MM.1S (cell line): ENCODE measurements around the gene CLMP.

Experiments used
- DNase-seq: peaks from one replicate; pipeline ENCODE4 v3.0.0-alpha.2; 2015
- H2AFZ ChIP-seq: fragments of 300-600 bp; sonication (generic); 2 replicates; pipeline ENCODE4 v1.6.0; 2016; ENCODE audit warnings: antibody characterized with exemption, low read length
- H3F3A ChIP-seq: fragments of 300-600 bp; sonication (generic); 2 replicates; pipeline ENCODE4 v1.6.1; 2016; ENCODE audit warnings: mild to moderate bottlenecking, antibody characterized with exemption, low read length, moderate library complexity, mixed read lengths; ENCODE audit not compliant: insufficient read depth
- H3K27ac ChIP-seq: fragments of 300-600 bp; sonication (generic); 2 replicates; pipeline ENCODE4 v1.5.1; 2016; ENCODE audit warnings: mild to moderate bottlenecking, low read length
- H3K27me3 ChIP-seq: fragments of 300-600 bp; sonication (generic); replicated peaks from 2 replicates; pipeline ENCODE4 v1.6.0; 2016; ENCODE audit warnings: low read length; ENCODE audit not compliant: insufficient read depth
- H3K36me3 ChIP-seq: fragments of 300-600 bp; sonication (generic); replicated peaks from 2 replicates; pipeline ENCODE4 v1.6.1; 2016; ENCODE audit warnings: mild to moderate bottlenecking, low read length, mixed read lengths; ENCODE audit not compliant: insufficient read depth
- H3K4me1 ChIP-seq: fragments of 300-600 bp; sonication (generic); 2 replicates; pipeline ENCODE4 v1.6.1; 2016; ENCODE audit warnings: low read length, mixed read lengths
- H3K4me2 ChIP-seq: fragments of 300-600 bp; sonication (generic); 2 replicates; pipeline ENCODE4 v1.6.0; 2016; ENCODE audit warnings: low read depth, low read length
- H3K4me3 ChIP-seq: fragments of 300-600 bp; sonication (generic); 2 replicates; pipeline ENCODE4 v1.5.1; 2016; ENCODE audit warnings: low read length, mixed read lengths
- H3K79me2 ChIP-seq: fragments of 300-600 bp; sonication (generic); 2 replicates; pipeline ENCODE4 v1.6.1; 2016; ENCODE audit warnings: mixed run types, low read length, mixed read lengths
- H3K9ac ChIP-seq: fragments of 300-600 bp; sonication (generic); 2 replicates; pipeline ENCODE4 v1.6.1; 2016; ENCODE audit warnings: low read length, mixed read lengths
- H3K9me2 ChIP-seq: fragments of 300-600 bp; sonication (generic); replicated peaks from 2 replicates; pipeline ENCODE4 v1.6.1; 2016; ENCODE audit warnings: mild to moderate bottlenecking, low read length, mixed read lengths; ENCODE audit not compliant: insufficient read depth
- H3K9me3 ChIP-seq: fragments of 300-600 bp; sonication (generic); replicated peaks from 2 replicates; pipeline ENCODE4 v1.6.1; 2016; ENCODE audit warnings: mild to moderate bottlenecking, low read length, mixed read lengths; ENCODE audit not compliant: insufficient read depth
- H4K20me1 ChIP-seq: fragments of 300-600 bp; sonication (generic); 2 replicates; pipeline ENCODE4 v1.6.1; 2016; ENCODE audit warnings: mild to moderate bottlenecking, low read length, moderate library complexity, mixed read lengths; ENCODE audit not compliant: insufficient read depth
- EZH2 ChIP-seq: fragments of 300-600 bp; sonication (generic); optimal IDR thresholded peaks from 2 replicates; pipeline ENCODE3; 2017; ENCODE audit warnings: low read depth, mild to moderate bottlenecking, antibody characterized with exemption, low read length, mixed read lengths
- EZH2phosphoT487 ChIP-seq: fragments of 300-600 bp; sonication (generic); IDR thresholded peaks from 2 replicates; pipeline ENCODE4 v1.6.1; 2018; ENCODE audit warnings: antibody characterized with exemption, low read length
- TF ChIP-seq, protein P1 (sequence below): fragments of 300-600 bp; sonication (generic); IDR thresholded peaks from 2 replicates; pipeline ENCODE4 v1.5.1; 2016; ENCODE audit warnings: antibody characterized with exemption, low read length, mixed read lengths

CLMP gene

DNA sequence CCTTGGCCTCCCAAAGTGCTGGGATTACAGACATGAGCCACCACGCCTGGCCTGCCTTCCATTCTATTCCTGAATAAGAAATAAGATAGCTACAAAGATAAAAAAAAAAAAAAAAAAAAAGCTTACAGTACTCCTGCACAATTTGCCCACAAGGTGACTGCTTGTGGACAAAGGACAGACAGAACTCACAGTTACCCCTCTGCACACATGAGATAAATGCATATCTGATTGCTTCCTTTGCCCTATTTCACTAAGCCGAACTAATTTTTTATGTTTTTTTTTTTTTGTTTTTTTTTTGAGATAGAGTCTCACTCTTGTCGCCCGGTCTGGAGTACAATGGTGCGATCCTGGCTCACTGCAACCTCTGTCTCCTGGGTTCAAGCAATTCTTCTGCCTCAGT lies 109.6 kb downstream of the CLMP start:
- no peaks in the 10 kb centered on the region for H3K9me3 ChIP-seq
- no peak for DNase-seq
- H3K36me3 ChIP-seq, result no peaks in the 10 kb centered on the region
- H3K4me3 ChIP-seq, result no peak overlapping the region
- H3K4me1 ChIP-seq, result peaks cover 15% of the 10 kb centered on the region
- H3K27ac ChIP-seq, result no peak overlapping the region
- no peaks in the 10 kb centered on the region for H3K27me3 ChIP-seq
- H4K20me1 ChIP-seq, result no peaks in the 10 kb centered on the region
- H3K4me2 ChIP-seq, result no peak overlapping the region
- no peak for TF ChIP-seq EZH2phosphoT487
- TF ChIP-seq, protein P1, sequence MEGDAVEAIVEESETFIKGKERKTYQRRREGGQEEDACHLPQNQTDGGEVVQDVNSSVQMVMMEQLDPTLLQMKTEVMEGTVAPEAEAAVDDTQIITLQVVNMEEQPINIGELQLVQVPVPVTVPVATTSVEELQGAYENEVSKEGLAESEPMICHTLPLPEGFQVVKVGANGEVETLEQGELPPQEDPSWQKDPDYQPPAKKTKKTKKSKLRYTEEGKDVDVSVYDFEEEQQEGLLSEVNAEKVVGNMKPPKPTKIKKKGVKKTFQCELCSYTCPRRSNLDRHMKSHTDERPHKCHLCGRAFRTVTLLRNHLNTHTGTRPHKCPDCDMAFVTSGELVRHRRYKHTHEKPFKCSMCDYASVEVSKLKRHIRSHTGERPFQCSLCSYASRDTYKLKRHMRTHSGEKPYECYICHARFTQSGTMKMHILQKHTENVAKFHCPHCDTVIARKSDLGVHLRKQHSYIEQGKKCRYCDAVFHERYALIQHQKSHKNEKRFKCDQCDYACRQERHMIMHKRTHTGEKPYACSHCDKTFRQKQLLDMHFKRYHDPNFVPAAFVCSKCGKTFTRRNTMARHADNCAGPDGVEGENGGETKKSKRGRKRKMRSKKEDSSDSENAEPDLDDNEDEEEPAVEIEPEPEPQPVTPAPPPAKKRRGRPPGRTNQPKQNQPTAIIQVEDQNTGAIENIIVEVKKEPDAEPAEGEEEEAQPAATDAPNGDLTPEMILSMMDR, result no peak
- TF ChIP-seq EZH2, result no peak
- H3F3A ChIP-seq, result peaks cover 8% of the 10 kb centered on the region
- H3K9ac ChIP-seq, result no peak overlapping the region
- H3K9me2 ChIP-seq, result no peaks in the 10 kb centered on the region
- no peak overlapping the region for H2AFZ ChIP-seq
- no peaks in the 10 kb centered on the region for H3K79me2 ChIP-seq

DNA sequence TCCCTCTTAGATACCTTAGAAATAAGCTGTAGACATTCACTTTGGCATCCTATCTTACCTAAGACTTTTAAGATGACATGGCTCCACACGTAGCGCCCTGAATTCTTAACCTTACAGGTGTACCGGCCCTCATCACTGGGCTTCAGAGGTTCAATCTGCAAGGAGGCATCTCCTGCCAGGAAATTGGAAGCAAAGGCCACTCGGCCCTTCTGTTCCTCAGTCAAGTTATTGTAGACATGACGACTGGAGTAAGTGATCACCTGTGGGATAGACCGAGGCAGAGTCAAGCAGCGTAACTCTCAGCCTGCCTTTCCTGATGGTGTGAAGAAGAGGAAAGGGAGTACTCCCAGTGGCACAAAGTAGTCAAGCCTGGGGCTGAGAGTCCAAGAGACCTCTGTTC lies 110.6 kb downstream of the CLMP start:
- Histone ChIP-seq H3K27ac (no peak overlapping the region), H3K27me3 (no peaks in the 10 kb centered on the region), H2AFZ (no peak overlapping the region), H4K20me1 (no peaks in the 10 kb centered on the region), H3K9me2 (no peaks in the 10 kb centered on the region), H3K4me3 (no peak overlapping the region), H3K4me2 (no peak overlapping the region), H3K79me2 (no peaks in the 10 kb centered on the region), H3K9me3 (no peaks in the 10 kb centered on the region), H3F3A (peaks cover 8% of the 10 kb centered on the region), H3K36me3 (no peaks in the 10 kb centered on the region), H3K4me1 (peaks cover 15% of the 10 kb centered on the region), H3K9ac (no peak overlapping the region)
- no peak for DNase-seq
- TF ChIP-seq EZH2, result no peak
- TF ChIP-seq EZH2phosphoT487, result no peak
- TF ChIP-seq, protein P1, result no peak

DNA sequence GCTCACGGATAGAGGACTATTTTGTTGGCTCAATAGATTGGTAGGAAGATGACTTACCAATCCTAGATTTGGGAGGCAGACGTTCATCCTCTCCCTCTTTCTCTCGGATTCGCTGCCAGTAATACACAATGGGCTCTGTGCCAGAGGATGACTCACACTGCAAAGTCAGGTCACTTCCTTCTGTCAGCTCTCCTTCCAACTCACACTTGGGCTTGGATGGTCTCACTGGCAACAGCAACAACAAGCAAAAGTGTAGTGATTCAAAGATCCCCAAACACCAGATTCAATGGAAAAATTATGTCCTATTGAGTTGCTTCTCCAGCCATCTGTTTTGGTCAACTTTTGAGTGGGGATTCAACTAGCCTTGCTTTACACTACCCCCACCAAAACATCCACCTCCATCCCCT lies 111.4 kb downstream of the CLMP start:
- H3K9me2 ChIP-seq, result no peaks in the 10 kb centered on the region
- H3K9ac ChIP-seq, result no peak overlapping the region
- TF ChIP-seq EZH2, result no peak
- TF ChIP-seq EZH2phosphoT487, result no peak
- TF ChIP-seq, protein P1, result no peak
- no peak overlapping the region for H3K4me3 ChIP-seq
- no peak overlapping the region for H2AFZ ChIP-seq
- H3K27me3 ChIP-seq, result no peaks in the 10 kb centered on the region
- H3K36me3 ChIP-seq, result no peaks in the 10 kb centered on the region
- H3K27ac ChIP-seq, result no peak overlapping the region
- H3K4me2 ChIP-seq, result no peak overlapping the region
- H3K4me1 ChIP-seq, result peaks cover 15% of the 10 kb centered on the region
- DNase-seq, result no peak
- H3F3A ChIP-seq, result peaks cover 8% of the 10 kb centered on the region
- H3K9me3 ChIP-seq, result no peaks in the 10 kb centered on the region
- H4K20me1 ChIP-seq, result no peaks in the 10 kb centered on the region
- H3K79me2 ChIP-seq, result no peaks in the 10 kb centered on the region
